ENCODE measurements around the gene NAALADL2.

GRCh38 chr3:175662815-175663214 lies 803.7 kb downstream of the NAALADL2 start:
- TF ChIP-seq, protein P1, sequence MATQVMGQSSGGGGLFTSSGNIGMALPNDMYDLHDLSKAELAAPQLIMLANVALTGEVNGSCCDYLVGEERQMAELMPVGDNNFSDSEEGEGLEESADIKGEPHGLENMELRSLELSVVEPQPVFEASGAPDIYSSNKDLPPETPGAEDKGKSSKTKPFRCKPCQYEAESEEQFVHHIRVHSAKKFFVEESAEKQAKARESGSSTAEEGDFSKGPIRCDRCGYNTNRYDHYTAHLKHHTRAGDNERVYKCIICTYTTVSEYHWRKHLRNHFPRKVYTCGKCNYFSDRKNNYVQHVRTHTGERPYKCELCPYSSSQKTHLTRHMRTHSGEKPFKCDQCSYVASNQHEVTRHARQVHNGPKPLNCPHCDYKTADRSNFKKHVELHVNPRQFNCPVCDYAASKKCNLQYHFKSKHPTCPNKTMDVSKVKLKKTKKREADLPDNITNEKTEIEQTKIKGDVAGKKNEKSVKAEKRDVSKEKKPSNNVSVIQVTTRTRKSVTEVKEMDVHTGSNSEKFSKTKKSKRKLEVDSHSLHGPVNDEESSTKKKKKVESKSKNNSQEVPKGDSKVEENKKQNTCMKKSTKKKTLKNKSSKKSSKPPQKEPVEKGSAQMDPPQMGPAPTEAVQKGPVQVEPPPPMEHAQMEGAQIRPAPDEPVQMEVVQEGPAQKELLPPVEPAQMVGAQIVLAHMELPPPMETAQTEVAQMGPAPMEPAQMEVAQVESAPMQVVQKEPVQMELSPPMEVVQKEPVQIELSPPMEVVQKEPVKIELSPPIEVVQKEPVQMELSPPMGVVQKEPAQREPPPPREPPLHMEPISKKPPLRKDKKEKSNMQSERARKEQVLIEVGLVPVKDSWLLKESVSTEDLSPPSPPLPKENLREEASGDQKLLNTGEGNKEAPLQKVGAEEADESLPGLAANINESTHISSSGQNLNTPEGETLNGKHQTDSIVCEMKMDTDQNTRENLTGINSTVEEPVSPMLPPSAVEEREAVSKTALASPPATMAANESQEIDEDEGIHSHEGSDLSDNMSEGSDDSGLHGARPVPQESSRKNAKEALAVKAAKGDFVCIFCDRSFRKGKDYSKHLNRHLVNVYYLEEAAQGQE (IDR thresholded peaks at IDR 0.05; ENCODE audit: insufficient read depth in 1 of 2, low read depth in 2 of 2, low read length in 1 of 2): no peak
- TF ChIP-seq, protein P2, sequence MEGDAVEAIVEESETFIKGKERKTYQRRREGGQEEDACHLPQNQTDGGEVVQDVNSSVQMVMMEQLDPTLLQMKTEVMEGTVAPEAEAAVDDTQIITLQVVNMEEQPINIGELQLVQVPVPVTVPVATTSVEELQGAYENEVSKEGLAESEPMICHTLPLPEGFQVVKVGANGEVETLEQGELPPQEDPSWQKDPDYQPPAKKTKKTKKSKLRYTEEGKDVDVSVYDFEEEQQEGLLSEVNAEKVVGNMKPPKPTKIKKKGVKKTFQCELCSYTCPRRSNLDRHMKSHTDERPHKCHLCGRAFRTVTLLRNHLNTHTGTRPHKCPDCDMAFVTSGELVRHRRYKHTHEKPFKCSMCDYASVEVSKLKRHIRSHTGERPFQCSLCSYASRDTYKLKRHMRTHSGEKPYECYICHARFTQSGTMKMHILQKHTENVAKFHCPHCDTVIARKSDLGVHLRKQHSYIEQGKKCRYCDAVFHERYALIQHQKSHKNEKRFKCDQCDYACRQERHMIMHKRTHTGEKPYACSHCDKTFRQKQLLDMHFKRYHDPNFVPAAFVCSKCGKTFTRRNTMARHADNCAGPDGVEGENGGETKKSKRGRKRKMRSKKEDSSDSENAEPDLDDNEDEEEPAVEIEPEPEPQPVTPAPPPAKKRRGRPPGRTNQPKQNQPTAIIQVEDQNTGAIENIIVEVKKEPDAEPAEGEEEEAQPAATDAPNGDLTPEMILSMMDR (IDR thresholded peaks at IDR 0.05): no peak
- TF ChIP-seq POLR2AphosphoS5 (IDR thresholded peaks at IDR 0.05; ENCODE audit: low read depth, low read length) (no peak), TCF7L2 (IDR thresholded peaks at IDR 0.05; ENCODE audit: low read depth, low read length) (no peak), SIN3A (IDR thresholded peaks at IDR 0.05; ENCODE audit: borderline replicate concordance, insufficient read depth, low read depth, low read length) (no peak)
